Gastroesophageal sphincter (tissue), 3 donors: ENCODE measurements around the gene CCDC80.

Experiments used
- CTCF ChIP-seq, 4 experiments: fragments of 200-600 bp in 2 of 4; fragments of 450-650 bp in 2 of 4; sonication (generic) in 1 of 4; IDR thresholded peaks; one replicate each; pipeline ENCODE4 v1.5.1; 2017 to 2019; ENCODE audit warnings: antibody characterized with exemption in 4 of 4, mild to moderate bottlenecking in 2 of 4, moderate library complexity in 2 of 4
- POLR2AphosphoS5 ChIP-seq: sonication (generic); formaldehyde crosslinking; IDR thresholded peaks from one replicate; pipeline ENCODE4 v1.6.1; 2017; ENCODE audit warnings: antibody characterized with exemption

- TF ChIP-seq POLR2AphosphoS5 (no peak), CTCF (IDR thresholded peaks at IDR 0.05) (no peak)
Observed at GRCh38 chr3:112555535-112556170, 85.3 kb downstream of the CCDC80 start.
